Upper lobe of left lung (tissue), 6 donors: Measurements from ENCODE around the gene BEND6. TPM values are rescaled to one million over a fixed set of nuclear protein-coding genes. Genes with fewer than 3 reads are reported as not detected.
"Not testable (repeated sequence)": the region's sequence is repeated elsewhere in the genome, so short reads cannot be mapped to it uniquely, and the experiment has no call there.

ENCODE experiments used
- ATAC-seq, 2 donors: fragments of 200-7000 bp; cut with Tn5 transposase; one replicate each; pipeline ENCODE4 v1.9.1; 2022; ENCODE audit warnings: mild to moderate bottlenecking in 2 of 2, moderate library complexity in 2 of 2; ENCODE audit not compliant: low FRiP score in 2 of 2
- DNase-seq, 2 donors: peaks; one replicate each; pipeline ENCODE4 v3.0.0-alpha.2; 2019 to 2020
- H3K27ac ChIP-seq, 4 donors: fragments of 200-600 bp; sonication (generic); one replicate each; pipeline ENCODE4 v1.5.1; 2016 to 2019
- H3K27me3 ChIP-seq, 4 donors: fragments of 200-600 bp; sonication (generic); one replicate each; pipeline ENCODE4 v1.5.1; 2017 to 2019
- H3K36me3 ChIP-seq, 4 donors: fragments of 200-600 bp; sonication (generic); one replicate each; pipeline ENCODE4 v1.5.1; 2016 to 2019
- H3K4me1 ChIP-seq, 4 donors: fragments of 200-600 bp; sonication (generic); one replicate each; pipeline ENCODE4 v1.5.1; 2018 to 2019
- H3K4me3 ChIP-seq, 4 donors: fragments of 200-600 bp; sonication (generic); one replicate each; pipeline ENCODE4 v1.5.1; 2017 to 2019; ENCODE audit warnings: mild to moderate bottlenecking in 2 of 4, moderate library complexity in 1 of 4
- H3K9me3 ChIP-seq, 4 donors: fragments of 200-600 bp; sonication (generic); one replicate each; pipeline ENCODE4 v1.5.1; 2018 to 2019
- EP300 ChIP-seq, 4 donors: sonication (generic); formaldehyde crosslinking; IDR thresholded peaks; one replicate each; pipeline ENCODE4 v1.5.1; 2017; ENCODE audit warnings: antibody characterized with exemption in 4 of 4, control low read depth in 2 of 4
- POLR2A ChIP-seq, 4 donors: fragments of 450-650 bp; IDR thresholded peaks; one replicate each; pipeline ENCODE4 v1.5.1; 2016 to 2017; ENCODE audit warnings: antibody characterized with exemption in 4 of 4, mild to moderate bottlenecking in 2 of 4
- POLR2AphosphoS5 ChIP-seq, 2 donors: sonication (generic); formaldehyde crosslinking; IDR thresholded peaks; one replicate each; pipeline ENCODE4 v1.5.1; 2017; ENCODE audit warnings: antibody characterized with exemption in 2 of 2
- WGBS, 2 donors: methylation state at CpG; one replicate each; pipeline ENCODE4 v1.1.5; 2017 to 2018; 5-methylcytosine and 5-hydroxymethylcytosine counted together
- total RNA-seq, 6 donors: library from RNA; depleted of rRNA in 4 of 6; stranded (reverse); fragments of >200 nt in 4 of 6; gene quantifications; one replicate each; pipeline versions ENCODE4 v1.1.0 to v1.2.1, GENCODE V29; 2016 to 2021
- TF ChIP-seq, protein P1 (sequence below), 6 experiments: fragments of 450-650 bp in 4 of 6; fragments of 200-600 bp in 2 of 6; sonication (generic) in 2 of 6; IDR thresholded peaks; one replicate each; pipeline ENCODE4 v1.5.1; 2016 to 2019; ENCODE audit warnings: antibody characterized with exemption in 6 of 6
- donor health status: DM: no; HTN: no; CAD: no; lungs with moderate emphysema.
- donor health status: DM: no; HTN: yes; CAD: no; lungs with severe emphysema.

BEND6 gene
- total RNA-seq, 6 donors from 2014 or later: 0.29 to 1.1 (median 0.30) TPM; not detected in 3

DNA sequence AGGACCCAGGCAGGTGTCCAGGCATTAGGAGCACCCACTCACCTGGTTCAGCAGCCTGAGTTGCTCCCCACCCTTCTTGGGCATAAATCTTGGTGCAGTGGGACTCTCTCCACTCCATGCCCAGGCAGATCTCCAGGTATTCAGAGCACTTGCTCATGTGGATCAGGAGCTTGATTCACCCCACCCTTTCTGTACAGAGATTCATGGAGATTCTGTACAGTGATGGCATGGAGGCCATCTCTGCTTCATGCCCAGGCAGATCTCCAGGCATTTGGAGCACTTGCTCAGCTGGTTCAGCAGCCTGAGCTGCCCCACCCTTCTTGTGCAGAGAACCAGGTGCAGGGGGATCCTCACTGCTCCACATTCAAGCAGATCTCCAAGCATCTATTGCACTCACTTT is 44.1 kb downstream of the BEND6 start:
- Histone ChIP-seq H3K9me3 (peaks cover 0 to 14% (median 6%) of the 10 kb centered on the region in 4 donors), H3K4me3 (no peak overlapping the region), H3K27ac (no peak overlapping the region), H3K4me1 (no peaks in the 10 kb centered on the region), H3K27me3 (no peaks in the 10 kb centered on the region), H3K36me3 (no peaks in the 10 kb centered on the region)
- DNase-seq: no peak
- TF ChIP-seq POLR2A (IDR thresholded peaks at IDR 0.05) (no peak), EP300 (IDR thresholded peaks at IDR 0.05) (no peak)
- TF ChIP-seq, protein P1, sequence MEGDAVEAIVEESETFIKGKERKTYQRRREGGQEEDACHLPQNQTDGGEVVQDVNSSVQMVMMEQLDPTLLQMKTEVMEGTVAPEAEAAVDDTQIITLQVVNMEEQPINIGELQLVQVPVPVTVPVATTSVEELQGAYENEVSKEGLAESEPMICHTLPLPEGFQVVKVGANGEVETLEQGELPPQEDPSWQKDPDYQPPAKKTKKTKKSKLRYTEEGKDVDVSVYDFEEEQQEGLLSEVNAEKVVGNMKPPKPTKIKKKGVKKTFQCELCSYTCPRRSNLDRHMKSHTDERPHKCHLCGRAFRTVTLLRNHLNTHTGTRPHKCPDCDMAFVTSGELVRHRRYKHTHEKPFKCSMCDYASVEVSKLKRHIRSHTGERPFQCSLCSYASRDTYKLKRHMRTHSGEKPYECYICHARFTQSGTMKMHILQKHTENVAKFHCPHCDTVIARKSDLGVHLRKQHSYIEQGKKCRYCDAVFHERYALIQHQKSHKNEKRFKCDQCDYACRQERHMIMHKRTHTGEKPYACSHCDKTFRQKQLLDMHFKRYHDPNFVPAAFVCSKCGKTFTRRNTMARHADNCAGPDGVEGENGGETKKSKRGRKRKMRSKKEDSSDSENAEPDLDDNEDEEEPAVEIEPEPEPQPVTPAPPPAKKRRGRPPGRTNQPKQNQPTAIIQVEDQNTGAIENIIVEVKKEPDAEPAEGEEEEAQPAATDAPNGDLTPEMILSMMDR (IDR thresholded peaks at IDR 0.05): no peak
- ATAC-seq: no peak

DNA sequence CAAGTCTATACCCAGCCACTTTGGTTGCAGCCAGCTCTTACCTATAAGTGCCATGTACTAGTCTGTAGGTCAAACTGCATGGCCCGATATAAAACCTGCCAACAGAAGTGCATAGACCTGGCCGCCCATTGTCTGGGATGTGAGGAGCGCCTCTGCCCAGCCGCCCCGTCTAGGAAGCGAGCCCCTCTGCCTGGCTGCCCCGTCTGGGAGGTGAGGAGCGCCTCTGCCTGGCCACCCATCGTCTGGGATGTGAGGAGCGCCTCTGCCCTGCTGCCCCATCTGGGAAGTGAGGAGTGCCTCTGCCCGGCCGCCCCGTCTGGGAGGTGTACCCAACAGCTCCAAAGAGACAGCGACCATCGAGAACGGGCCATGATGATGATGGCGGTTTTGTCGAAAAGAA is 44.8 kb downstream of the BEND6 start:
- not testable (repeated sequence) for H3K4me3 ChIP-seq, H3K4me1 ChIP-seq, ATAC-seq, H3K27ac ChIP-seq, H3K27me3 ChIP-seq, H3K36me3 ChIP-seq
- H3K9me3 ChIP-seq: peaks cover 0 to 14% (median 6%) of the 10 kb centered on the region in 4 donors
- 93 to 94% methylated on average over 11 to 13 of the region's 18 CpGs for WGBS, 2 donors
- DNase-seq: peak in 1 of 2 donors; percentile 47

DNA sequence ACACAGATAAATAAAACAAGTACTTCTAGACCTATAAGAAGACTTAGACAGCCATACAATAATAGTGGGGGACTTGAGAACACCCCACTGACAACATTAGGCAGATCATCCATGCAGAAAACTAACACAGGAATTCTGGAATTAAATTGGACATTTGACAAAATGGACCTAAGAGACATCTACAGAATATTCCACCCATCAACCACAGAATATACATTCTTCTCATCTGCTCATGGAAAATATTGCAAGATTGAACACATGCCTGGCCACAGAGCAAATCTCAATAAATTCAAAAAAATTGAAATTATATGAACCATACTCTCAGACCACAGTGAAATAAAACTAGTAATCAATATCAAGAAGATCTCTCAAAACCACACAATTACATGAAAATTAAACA is 47.3 kb downstream of the BEND6 start:
- no peak for DNase-seq
- no peaks in the 10 kb centered on the region for H3K36me3 ChIP-seq
- no peaks in the 10 kb centered on the region for H3K4me1 ChIP-seq
- H3K27me3 ChIP-seq: no peaks in the 10 kb centered on the region
- H3K27ac ChIP-seq: no peak overlapping the region
- H3K4me3 ChIP-seq: no peak overlapping the region
- TF ChIP-seq POLR2A (IDR thresholded peaks at IDR 0.05): no peak
- no peak for TF ChIP-seq EP300 (IDR thresholded peaks at IDR 0.05)
- no peak for TF ChIP-seq POLR2AphosphoS5 (IDR thresholded peaks at IDR 0.05)
- TF ChIP-seq, protein P1 (IDR thresholded peaks at IDR 0.05): no peak
- peaks cover 0 to 14% (median 6%) of the 10 kb centered on the region in 4 donors for H3K9me3 ChIP-seq
- ATAC-seq: no peak

DNA sequence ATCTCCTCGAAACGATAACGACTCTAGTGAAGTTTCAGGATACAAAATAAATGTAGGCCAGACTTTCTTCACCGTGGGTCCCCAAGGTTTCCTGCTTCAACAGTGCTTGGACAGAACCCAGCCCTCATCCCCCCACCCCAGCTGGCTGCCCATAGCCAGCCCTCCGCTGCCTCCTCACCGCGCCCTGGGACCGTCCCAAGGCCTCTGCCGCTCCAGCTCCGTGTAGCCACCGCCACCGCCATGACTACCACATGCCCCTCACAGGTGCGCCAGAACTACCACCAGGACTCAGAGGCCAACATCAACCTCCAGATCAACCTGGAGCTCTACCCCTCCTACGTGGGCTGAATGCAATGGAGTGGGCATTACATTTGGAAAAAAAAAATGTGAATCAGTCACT is 49.4 kb downstream of the BEND6 start:
- no peaks in the 10 kb centered on the region for H3K36me3 ChIP-seq
- H3K27ac ChIP-seq: no peak overlapping the region
- H3K9me3 ChIP-seq: peaks cover 0 to 3% (median under 1%) of the 10 kb centered on the region in 4 donors
- H3K27me3 ChIP-seq: no peaks in the 10 kb centered on the region
- TF ChIP-seq POLR2A (IDR thresholded peaks at IDR 0.05) (no peak), POLR2AphosphoS5 (IDR thresholded peaks at IDR 0.05) (no peak), EP300 (IDR thresholded peaks at IDR 0.05) (no peak)
- TF ChIP-seq, protein P1 (IDR thresholded peaks at IDR 0.05): no peak
- DNase-seq (peak in 1 of 2 donors; percentile 66), ATAC-seq (no peak)
- H3K4me3 ChIP-seq: no peak overlapping the region
- WGBS, 2 donors: 97 to 99% methylated on average over 14 of the region's 14 CpGs
- H3K4me1 ChIP-seq: no peaks in the 10 kb centered on the region

DNA sequence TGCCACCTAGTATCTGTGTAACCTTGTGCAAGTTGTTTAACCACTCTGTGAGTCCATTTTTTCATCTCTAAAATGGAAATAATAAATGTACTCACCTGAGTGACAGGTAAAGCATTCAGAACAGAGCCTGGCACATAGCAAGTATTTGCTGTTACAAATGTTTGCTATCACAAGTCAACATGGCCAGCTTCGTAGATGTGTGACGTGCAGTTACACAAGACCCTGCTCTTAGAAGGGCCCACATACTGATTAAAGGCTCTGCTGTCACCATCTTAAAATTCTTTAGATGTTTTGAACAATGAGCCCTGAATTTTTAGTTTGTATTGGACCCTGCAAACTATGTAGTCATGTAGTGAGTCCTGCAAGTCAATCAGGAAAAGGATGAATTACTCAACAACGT is 51.2 kb downstream of the BEND6 start:
- DNase-seq: no peak
- no peaks in the 10 kb centered on the region for H3K27me3 ChIP-seq
- H3K27ac ChIP-seq: no peak overlapping the region
- TF ChIP-seq POLR2AphosphoS5 (IDR thresholded peaks at IDR 0.05) (no peak), EP300 (IDR thresholded peaks at IDR 0.05) (no peak), POLR2A (IDR thresholded peaks at IDR 0.05) (no peak)
- TF ChIP-seq, protein P1 (IDR thresholded peaks at IDR 0.05): no peak
- WGBS, 2 donors: 30 to 52% methylated on average over 3 of the region's 3 CpGs
- H3K4me1 ChIP-seq: no peaks in the 10 kb centered on the region
- no peaks in the 10 kb centered on the region for H3K36me3 ChIP-seq
- H3K9me3 ChIP-seq: no peaks in the 10 kb centered on the region
- no peak for ATAC-seq
- H3K4me3 ChIP-seq: no peak overlapping the region

DNA sequence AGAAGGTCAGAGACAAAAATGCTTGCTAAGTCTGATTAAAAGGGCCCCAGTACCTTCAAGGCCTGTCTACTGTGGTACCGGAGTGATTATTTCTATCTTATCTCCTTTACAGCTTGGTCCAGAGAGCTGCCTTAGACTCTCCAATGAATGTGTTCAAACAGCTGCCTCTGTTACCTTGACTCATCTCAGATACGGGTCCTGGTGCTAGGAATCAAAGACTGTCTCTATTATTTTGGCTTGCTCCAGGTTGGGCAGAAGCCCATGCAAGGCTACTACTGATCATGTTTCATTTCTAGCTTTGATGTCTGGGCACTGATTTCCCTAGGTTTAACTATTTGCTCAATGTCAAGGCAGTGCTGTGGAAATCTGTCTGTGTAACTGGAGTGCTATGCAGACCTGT is 53.2 kb downstream of the BEND6 start:
- not testable (repeated sequence) for DNase-seq, H3K36me3 ChIP-seq, H3K9me3 ChIP-seq, H3K27ac ChIP-seq, H3K4me3 ChIP-seq, H3K4me1 ChIP-seq, ATAC-seq, H3K27me3 ChIP-seq
- WGBS, 2 donors: 93 to 95% methylated on average over 2 of the region's 2 CpGs
